ENCODE measurements around the gene VGLL4. TPM values are rescaled to one million over a fixed set of nuclear protein-coding genes. Genes with fewer than 3 reads are reported as not detected.
"Not testable (repeated sequence)": the region's sequence is repeated elsewhere in the genome, so short reads cannot be mapped to it uniquely, and the experiment has no call there.

The VGLL4 gene
- total RNA-seq, 1 experiment from 2014 or later, result 51.3 TPM

DNA sequence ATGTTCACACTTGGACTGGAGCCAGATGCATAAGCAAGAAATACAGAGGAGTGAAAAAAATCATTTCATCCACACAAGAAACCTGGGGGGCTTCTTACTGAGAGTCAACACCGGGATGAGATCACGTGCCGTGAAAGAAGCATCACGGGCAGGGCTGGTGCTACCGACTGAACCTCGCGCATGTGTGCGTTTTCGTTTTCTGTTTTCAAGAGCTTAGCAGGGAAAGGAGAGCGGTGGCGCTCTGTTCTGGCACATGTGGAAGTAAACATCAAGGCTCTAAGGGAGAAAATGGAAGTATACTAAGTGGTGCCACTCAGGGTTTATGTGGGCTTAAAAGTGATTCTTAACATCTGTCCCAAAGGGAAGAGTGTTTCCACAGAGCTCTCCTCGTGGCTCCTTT, 55.9 kb downstream of the VGLL4 start:
- DNase-seq (ENCODE audit: low spot score), result no peak

GRCh38 chr3:11584570-11584969, 59.1 kb downstream of the VGLL4 start:
- no peak for DNase-seq (ENCODE audit: low spot score)

DNA sequence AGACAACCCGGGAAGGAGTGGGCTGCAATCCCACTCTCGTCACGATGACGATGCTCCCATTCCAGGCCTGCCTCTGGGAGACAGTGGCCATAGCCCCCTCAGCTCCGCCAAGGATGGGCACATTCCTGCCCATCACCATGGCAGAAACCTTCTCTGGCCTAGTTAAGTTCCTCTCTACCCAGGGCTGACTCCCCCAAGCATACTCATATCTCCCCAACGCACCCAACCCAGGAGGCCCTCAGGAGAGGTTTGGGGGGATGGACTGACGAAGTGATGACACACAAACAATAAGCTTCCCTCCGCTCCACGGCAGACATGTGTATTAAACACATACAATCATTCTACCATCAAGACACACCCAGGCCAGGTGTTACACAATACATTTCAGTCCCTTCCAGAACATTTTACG, 60.1 kb downstream of the VGLL4 start:
- DNase-seq (ENCODE audit: low spot score), result no peak

- DNase-seq (ENCODE audit: low spot score), result no peak
Observed at GRCh38 chr3:11583235-11583634, 60.5 kb downstream of the VGLL4 start.

DNA sequence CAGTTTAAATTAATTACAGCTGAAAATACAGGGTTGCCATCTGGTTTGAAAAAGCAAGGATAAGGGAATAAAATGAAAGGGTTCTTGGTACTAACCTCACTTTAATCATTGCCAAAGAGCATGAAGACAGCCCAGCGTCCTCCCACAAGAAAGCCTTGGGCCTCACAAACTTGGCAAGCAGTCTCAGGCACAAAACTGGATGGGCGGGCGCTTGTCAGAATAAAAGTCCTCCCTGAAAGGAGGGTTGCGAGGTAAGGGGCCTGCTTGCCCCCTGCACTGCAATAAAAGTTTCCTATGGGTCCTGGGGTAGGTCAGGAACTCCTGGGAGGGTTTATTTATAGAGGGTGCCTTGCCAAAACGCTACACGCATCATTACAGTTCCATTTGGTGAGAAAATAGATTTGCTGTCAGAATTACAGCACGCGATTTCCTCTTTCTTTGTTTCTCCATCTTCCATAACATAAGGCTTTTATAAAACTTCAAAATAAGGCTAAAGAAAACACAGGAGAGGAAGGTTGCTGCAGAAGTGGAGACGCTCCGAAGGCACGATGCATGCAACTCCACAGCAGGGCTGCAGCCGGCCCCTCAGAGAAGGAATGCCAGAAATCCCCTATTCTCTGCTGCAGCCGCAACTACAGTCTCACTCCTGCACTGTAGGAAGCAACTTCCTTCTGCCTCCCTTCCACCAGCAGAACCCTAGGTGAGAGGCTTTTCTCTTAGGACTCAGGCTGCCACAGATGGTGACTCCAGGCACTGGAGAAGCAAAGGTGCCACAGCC, 61.3 kb downstream of the VGLL4 start:
- DNase-seq (ENCODE audit: low spot score), result peak; percentile 65

DNA sequence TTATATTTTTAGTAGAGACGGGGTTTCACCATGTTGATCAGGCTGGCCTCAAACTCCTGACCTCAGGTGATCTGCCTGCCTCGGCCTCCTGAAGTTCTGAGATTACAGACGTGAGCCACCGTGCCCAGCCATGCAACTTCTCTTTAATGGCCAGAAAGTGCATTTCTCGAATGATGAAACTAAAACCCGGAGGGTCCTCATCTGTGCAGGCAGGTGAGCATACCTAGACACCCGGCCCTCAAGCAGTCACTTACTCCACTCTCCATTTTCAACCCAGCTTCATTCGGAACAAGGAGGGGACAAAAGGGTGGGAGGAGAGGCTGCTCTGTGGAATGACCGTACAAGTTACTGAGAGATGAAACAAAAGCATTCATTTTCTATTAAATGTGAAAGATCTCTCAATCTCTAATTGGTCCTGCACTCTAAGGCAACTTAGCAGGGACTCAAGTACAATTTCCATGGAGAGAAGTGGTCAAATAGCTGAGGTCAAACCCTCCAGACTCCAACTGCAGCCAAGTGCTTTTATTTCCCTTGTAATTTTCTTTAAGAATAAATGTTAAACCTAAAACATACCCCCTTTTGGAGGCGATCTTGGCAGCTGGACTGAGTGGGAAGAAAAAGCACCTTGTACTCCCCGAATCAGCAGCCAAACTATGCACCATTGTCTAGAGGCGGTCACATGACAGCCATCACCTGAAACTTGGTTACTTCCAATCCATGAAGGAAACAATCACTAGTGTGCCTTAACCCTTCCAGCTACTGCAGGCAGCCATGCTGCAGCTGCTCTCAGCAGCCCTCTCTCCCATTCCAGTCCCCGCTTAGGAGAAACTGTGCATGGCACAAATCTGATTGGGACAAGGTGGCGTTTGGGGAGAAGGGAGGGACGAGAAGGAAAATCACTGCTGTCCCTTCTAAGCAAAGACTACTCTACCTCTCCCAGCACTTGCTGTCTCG, 62.2 kb downstream of the VGLL4 start:
- DNase-seq (ENCODE audit: low spot score), result no peak

GRCh38 chr3:11580645-11581044, 63.1 kb downstream of the VGLL4 start:
- DNase-seq (ENCODE audit: low spot score), result no peak

- DNase-seq (ENCODE audit: low spot score), result no peak
Observed at GRCh38 chr3:11578169-11578568, 65.5 kb downstream of the VGLL4 start.

DNA sequence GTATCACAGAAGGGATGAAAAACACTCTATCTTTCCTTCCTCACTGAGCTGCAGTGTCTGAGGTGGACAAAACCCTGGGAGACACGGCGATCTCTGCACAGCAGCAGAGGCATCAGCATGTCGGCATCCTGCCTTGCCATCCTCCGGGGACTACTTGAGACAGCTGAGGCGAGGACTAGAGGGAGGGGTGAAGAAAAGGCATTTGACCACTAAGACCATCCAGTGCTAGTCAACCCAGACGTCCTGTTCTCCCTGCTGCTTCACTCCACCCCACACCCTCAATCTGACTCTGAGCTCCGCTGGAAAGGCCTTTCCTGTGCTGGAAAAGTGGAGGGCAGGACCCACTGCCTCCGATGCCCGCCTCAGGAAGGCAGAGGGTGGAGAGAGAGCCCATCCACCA, 67.3 kb downstream of the VGLL4 start:
- no peak for DNase-seq (ENCODE audit: low spot score)

GRCh38 chr3:11575677-11576076, 68.0 kb downstream of the VGLL4 start:
- DNase-seq (ENCODE audit: low spot score), result no peak

DNA sequence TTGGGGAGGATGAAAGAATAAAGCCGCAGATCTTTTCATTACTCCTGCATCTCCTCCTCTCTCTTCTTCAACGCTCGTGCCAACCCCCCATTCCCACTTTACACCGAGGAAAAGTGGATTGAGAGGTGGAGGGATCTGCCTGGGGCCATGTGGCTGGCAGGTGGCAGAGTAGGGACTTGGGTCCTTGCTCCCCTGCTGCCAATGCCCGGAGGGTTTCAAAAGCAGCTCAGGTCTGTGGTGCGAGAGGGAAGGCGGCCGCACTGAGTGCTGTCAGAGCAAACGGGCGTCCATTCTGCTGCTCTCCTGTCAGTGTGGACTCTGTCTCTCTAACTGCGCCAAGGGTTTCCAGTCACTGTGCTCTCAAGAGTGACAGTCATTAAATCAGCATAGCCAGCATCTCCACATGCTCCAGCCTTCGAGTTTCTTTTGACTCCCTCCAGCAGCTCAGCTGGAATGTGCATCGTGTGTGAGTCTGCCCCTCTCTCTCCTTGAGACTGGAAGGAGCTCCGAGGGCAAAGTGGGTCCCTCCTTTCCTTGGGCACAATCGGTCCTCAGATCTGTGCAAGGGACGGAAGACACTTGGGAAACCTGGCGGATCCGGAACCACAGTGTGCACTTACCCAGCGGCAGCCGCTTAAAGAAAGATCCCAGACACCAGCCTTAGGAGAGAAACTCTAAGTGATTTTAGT, 68.6 kb downstream of the VGLL4 start:
- no peak for DNase-seq (ENCODE audit: low spot score)

DNA sequence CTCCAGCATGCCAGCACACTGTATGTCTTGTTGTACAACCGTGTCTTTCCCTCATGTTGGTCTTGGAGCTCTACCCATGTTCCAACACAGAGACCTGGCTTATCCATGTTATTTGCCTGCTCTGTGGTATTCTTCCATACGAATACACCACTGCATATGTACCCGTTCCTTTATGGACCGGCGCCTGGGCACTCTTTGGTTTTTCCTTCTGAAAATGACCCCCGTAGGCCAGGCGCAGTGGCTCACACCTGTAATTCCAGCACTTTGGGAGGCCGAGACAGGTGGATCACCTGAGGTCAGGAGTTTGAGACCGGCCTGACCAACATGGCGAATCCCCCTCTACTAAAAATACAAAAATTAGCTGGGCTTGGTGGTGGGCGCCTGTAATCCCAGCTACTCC, 71.1 kb downstream of the VGLL4 start:
- not testable (repeated sequence) for DNase-seq (ENCODE audit: low spot score)

- peak; percentile 89 for DNase-seq (ENCODE audit: low spot score)
Observed at GRCh38 chr3:11570789-11571495, 72.8 kb downstream of the VGLL4 start.

- DNase-seq (ENCODE audit: low spot score), result no peak
Observed at GRCh38 chr3:11570251-11570650, 73.5 kb downstream of the VGLL4 start.

GRCh38 chr3:11569156-11569741, 74.5 kb downstream of the VGLL4 start:
- no peak for DNase-seq (ENCODE audit: low spot score)

GRCh38 chr3:11568503-11569155, 75.1 kb downstream of the VGLL4 start:
- peak; percentile 94 for DNase-seq (ENCODE audit: low spot score)

GRCh38 chr3:11567516-11568467, 75.9 kb downstream of the VGLL4 start:
- DNase-seq (ENCODE audit: low spot score), result peak; percentile 91

- no peak for DNase-seq (ENCODE audit: low spot score)
Observed at GRCh38 chr3:11566916-11567315, 76.8 kb downstream of the VGLL4 start.

- DNase-seq (ENCODE audit: low spot score), result no peak
Observed at GRCh38 chr3:11566478-11566877, 77.2 kb downstream of the VGLL4 start.
